Glutamatergic neuron (in vitro differentiated cells): ENCODE results near the gene DOCK2. TPM values are rescaled to one million over a fixed set of nuclear protein-coding genes. Genes with fewer than 3 reads are reported as not detected.

ENCODE experiments used
- DNase-seq: peaks from one replicate; pipeline ENCODE4 v3.0.0; 2022
- H3K27ac Mint-ChIP-seq: one replicate; pipeline ENCODE4 v1.8.0; 2020; ENCODE audit warnings: mild to moderate bottlenecking, mixed read lengths, inconsistent platforms; ENCODE audit not compliant: unreplicated experiment
- H3K27me3 Mint-ChIP-seq: one replicate; pipeline ENCODE4 v1.8.0; 2020; ENCODE audit warnings: mild to moderate bottlenecking, moderate library complexity, mixed read lengths, inconsistent platforms; ENCODE audit not compliant: unreplicated experiment
- H3K36me3 Mint-ChIP-seq: one replicate; pipeline ENCODE4 v1.8.0; 2020; ENCODE audit warnings: mild to moderate bottlenecking, mixed read lengths, inconsistent platforms; ENCODE audit not compliant: unreplicated experiment
- H3K4me1 Mint-ChIP-seq: one replicate; pipeline ENCODE4 v1.8.0; 2020; ENCODE audit warnings: mild to moderate bottlenecking, low read depth, mixed read lengths, inconsistent platforms; ENCODE audit not compliant: unreplicated experiment
- H3K4me3 Mint-ChIP-seq: one replicate; pipeline ENCODE4 v1.8.0; 2020; ENCODE audit warnings: mild to moderate bottlenecking, mixed read lengths, inconsistent platforms; ENCODE audit not compliant: unreplicated experiment
- H3K9me3 Mint-ChIP-seq: one replicate; pipeline ENCODE4 v1.8.0; 2020; ENCODE audit warnings: mild to moderate bottlenecking, moderate library complexity, mixed read lengths, inconsistent platforms; ENCODE audit not compliant: unreplicated experiment
- CTCF ChIP-seq: fragments of 200-600 bp; sonication (generic); IDR thresholded peaks from one replicate; pipeline ENCODE4 v1.5.0; 2021; ENCODE audit not compliant: partially characterized antibody, unreplicated experiment
- total RNA-seq: library from RNA; stranded (reverse); fragmentation: NEBNext Ultra II Directional; extraction: Animal tissue kit (Norgen Biotek cat#: 25700); gene quantifications from one replicate; pipeline ENCODE4 v1.2.1, GENCODE V29; 2021; ENCODE audit not compliant: unreplicated experiment

The DOCK2 gene
- total RNA-seq, 1 donor from 2014 or later: 0.66 TPM

GRCh38 chr5:169740435-169740834, 103.4 kb downstream of the DOCK2 start:
- no peak for DNase-seq
- H3K27me3 Mint-ChIP-seq: peaks cover 3% of the 10 kb centered on the region
- H3K4me3 Mint-ChIP-seq: no peak overlapping the region

GRCh38 chr5:169742771-169743296, 105.8 kb downstream of the DOCK2 start:
- peak; percentile 32 for DNase-seq
- peaks cover 46% of the 10 kb centered on the region for H3K4me1 Mint-ChIP-seq
- no peak overlapping the region for H3K4me3 Mint-ChIP-seq
- H3K27me3 Mint-ChIP-seq: peaks cover 3% of the 10 kb centered on the region
- peaks cover 5% of the 10 kb centered on the region for H3K9me3 Mint-ChIP-seq
- H3K36me3 Mint-ChIP-seq: no peaks in the 10 kb centered on the region
- no peak for TF ChIP-seq CTCF
- peak overlapping the region; percentile 86 for H3K27ac Mint-ChIP-seq

More at GRCh38 chr5:169740435-169740834, 103.4 kb downstream of the DOCK2 start:
- Mint-ChIP-seq H3K9me3 (peaks cover 4% of the 10 kb centered on the region), H3K27ac (no peak overlapping the region), H3K36me3 (no peaks in the 10 kb centered on the region), H3K4me1 (peaks cover 28% of the 10 kb centered on the region)
- no peak for TF ChIP-seq CTCF

GRCh38 chr5:169744336-169744735, 107.3 kb downstream of the DOCK2 start:
- Mint-ChIP-seq H3K9me3 (peaks cover 5% of the 10 kb centered on the region), H3K36me3 (no peaks in the 10 kb centered on the region), H3K27me3 (peaks cover 3% of the 10 kb centered on the region), H3K4me3 (no peak overlapping the region), H3K27ac (no peak overlapping the region), H3K4me1 (peaks cover 46% of the 10 kb centered on the region)
- no peak for TF ChIP-seq CTCF
- no peak for DNase-seq

DNA sequence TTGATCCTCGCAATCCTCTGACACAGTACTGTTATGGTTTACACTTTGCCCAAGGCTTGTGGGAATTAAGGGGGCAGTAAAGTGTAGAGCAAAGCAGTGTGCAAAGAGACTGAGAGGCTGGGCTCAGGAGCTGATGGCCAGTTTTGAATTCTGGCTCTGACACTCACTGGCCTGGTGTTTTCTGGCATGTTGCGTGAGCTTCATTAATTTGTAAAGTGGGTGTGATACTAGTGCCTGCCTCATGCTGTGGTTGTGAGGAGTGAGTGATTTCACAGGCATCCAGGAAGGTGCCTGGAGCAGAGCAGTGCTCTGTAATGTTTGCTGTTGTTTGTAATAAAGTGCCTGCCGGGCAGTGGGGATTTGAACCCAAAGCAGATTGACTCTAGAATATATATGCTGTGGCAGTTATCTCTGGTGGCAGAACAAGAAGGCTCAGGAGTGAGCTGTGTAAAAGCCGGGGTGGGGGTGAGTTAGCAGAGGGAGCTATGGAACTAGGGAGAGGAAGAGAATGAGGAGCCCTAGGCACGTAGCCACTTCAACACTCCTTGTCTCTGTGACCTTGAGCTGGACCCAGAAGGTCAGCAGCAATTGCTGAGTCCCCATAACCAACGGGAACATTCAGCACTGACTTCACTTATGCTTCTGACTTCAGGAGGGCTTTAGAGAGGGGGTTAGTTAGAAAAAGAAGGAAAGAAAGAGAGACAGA, 108.5 kb downstream of the DOCK2 start:
- H3K9me3 Mint-ChIP-seq: peaks cover 5% of the 10 kb centered on the region
- H3K4me3 Mint-ChIP-seq: no peak overlapping the region
- peaks cover 46% of the 10 kb centered on the region for H3K4me1 Mint-ChIP-seq
- peaks cover 3% of the 10 kb centered on the region for H3K27me3 Mint-ChIP-seq
- TF ChIP-seq CTCF: no peak
- H3K36me3 Mint-ChIP-seq: no peaks in the 10 kb centered on the region
- H3K27ac Mint-ChIP-seq: peak overlapping the region; percentile 13
- DNase-seq: no peak

DNA sequence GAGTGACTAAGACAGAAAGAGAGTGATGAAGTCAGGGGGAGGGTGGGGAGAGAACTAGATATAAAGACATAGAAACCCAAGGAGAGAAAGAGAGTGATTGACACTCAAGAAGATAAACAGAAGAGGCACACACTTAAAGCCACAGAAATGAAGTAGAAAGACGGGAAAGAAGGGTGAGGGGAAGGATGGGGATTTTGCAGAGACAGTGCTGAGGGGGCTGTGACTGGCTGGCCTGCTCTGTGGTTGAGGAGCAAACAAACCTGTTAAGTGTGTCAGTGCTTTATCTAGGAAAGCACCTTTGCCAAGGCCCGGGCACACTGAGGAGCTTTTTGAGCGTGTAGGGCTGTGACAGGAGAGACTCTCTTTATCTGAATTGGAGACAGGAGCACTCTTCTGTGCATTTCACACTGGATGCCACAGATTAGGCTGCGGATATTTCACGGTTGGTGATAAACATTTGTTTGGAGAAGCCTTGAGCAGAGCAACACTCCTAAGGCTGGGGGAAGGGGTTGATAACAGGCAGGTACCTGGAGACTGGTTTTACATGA, 109.1 kb downstream of the DOCK2 start:
- H3K27ac Mint-ChIP-seq: no peak overlapping the region
- no peak overlapping the region for H3K4me3 Mint-ChIP-seq
- H3K4me1 Mint-ChIP-seq: peaks cover 45% of the 10 kb centered on the region
- TF ChIP-seq CTCF: no peak
- peaks cover 5% of the 10 kb centered on the region for H3K9me3 Mint-ChIP-seq
- peaks cover 3% of the 10 kb centered on the region for H3K27me3 Mint-ChIP-seq
- H3K36me3 Mint-ChIP-seq: no peaks in the 10 kb centered on the region
- no peak for DNase-seq
